Measurements from ENCODE around the gene FBLL1.
A peak's percentile ranks its signal among the peaks of the same experiment; 100 is the strongest.
"Not testable (repeated sequence)": the region's sequence is repeated elsewhere in the genome, so short reads cannot be mapped to it uniquely, and the experiment has no call there.

Gene FBLL1

GRCh38 chr5:168553377-168554130, 24.4 kb downstream of the FBLL1 start:
- no peak for DNase-seq

- no peak for DNase-seq
Observed at GRCh38 chr5:168557389-168557788, 28.3 kb downstream of the FBLL1 start.

GRCh38 chr5:168562279-168562678, 33.2 kb downstream of the FBLL1 start:
- no peak for DNase-seq

GRCh38 chr5:168563959-168564358, 34.9 kb downstream of the FBLL1 start:
- DNase-seq = no peak

- no peak for DNase-seq
Observed at GRCh38 chr5:168568738-168569137, 39.6 kb downstream of the FBLL1 start.

- DNase-seq = no peak
Observed at GRCh38 chr5:168570490-168571328, 41.6 kb downstream of the FBLL1 start.

- DNase-seq = not testable (repeated sequence)
Observed at GRCh38 chr5:168573663-168574062, 44.6 kb downstream of the FBLL1 start.

- not testable (repeated sequence) for DNase-seq
Observed at GRCh38 chr5:168574156-168574555, 45.1 kb downstream of the FBLL1 start.

- no peak for DNase-seq
Observed at GRCh38 chr5:168575391-168576372, 46.6 kb downstream of the FBLL1 start.

GRCh38 chr5:168578006-168578405, 48.9 kb downstream of the FBLL1 start:
- DNase-seq = no peak

- DNase-seq = no peak
Observed at GRCh38 chr5:168578538-168579487, 49.7 kb downstream of the FBLL1 start, which contains the start of gene PANK3. Gene PANK3, minus strand, starts transcription at chr5:168579368. Its CDS starts 85 bp downstream, at chr5:168579283.

GRCh38 chr5:168579488-168580226, 50.6 kb downstream of the FBLL1 start:
- peak; percentile 97 for DNase-seq

- no peak for DNase-seq
Observed at GRCh38 chr5:168580227-168580508, 51.1 kb downstream of the FBLL1 start.

Data from activated CD4-positive, alpha-beta T cell treated with anti-CD3 and anti-CD28 coated beads for 48 hours (primary cell).